GM12878 (cell line): ENCODE data around the gene LRR1. TPM values are rescaled to one million over a fixed set of nuclear protein-coding genes. Genes with fewer than 3 reads are reported as not detected.

Experiments
- ATAC-seq: fragments of 200-7000 bp; cut with Tn5 transposase; 3 replicates; pipeline ENCODE4 v1.9.1; 2020; ENCODE audit warnings: mild to moderate bottlenecking, moderate library complexity
- BruUV-seq: library from RNA; stranded (reverse); fragments of 400-500 nt; replicated peaks from 2 replicates; lab custom pipeline; 2021; lab: Mats Ljungman, UMichigan
- CTCF ChIA-PET: fragments of 300-600 bp; sonication (Branson Sonifier 250); formaldehyde crosslinking; extraction: SDS; loops from one replicate; lab custom pipeline; 2021; ENCODE audit warnings: inconsistent platforms; lab: Yijun Ruan, JAX
- POLR2A ChIA-PET: fragments of 350-600 bp; formaldehyde crosslinking; extraction: SDS; loops from one replicate; lab custom pipeline; 2021; ENCODE audit warnings: inconsistent platforms; lab: Charles Lee
- RAD21 ChIA-PET: fragments of 300-600 bp; sonication (Branson Sonifier 250); formaldehyde crosslinking; loops from one replicate; lab custom pipeline; 2023; ENCODE audit warnings: antibody characterized with exemption; ENCODE audit not compliant: unreplicated experiment; lab: Charles Lee
- SMC1A ChIA-PET: fragments of 300-600 bp; sonication (Branson Sonifier 250); formaldehyde crosslinking; loops from one replicate; lab custom pipeline; 2023; ENCODE audit not compliant: unreplicated experiment, uncharacterized antibody; lab: Charles Lee
- DNase-seq: peaks from one replicate; pipeline ENCODE4 v3.0.0-alpha.2; 2011; ENCODE audit warnings: low read depth, low spot score
- FAIRE-seq: peaks from 3 replicates; lab custom pipeline; 2011; peaks lifted over from hg19 to GRCh38; lab: Jason Lieb, UNC
- H2AFZ ChIP-seq: 2 replicates; pipeline ENCODE4 v1.6.0; 2011; ENCODE audit warnings: low read depth, low read length, control low read depth; ENCODE audit not compliant: control insufficient read depth
- H3K27ac ChIP-seq: 2 replicates; pipeline ENCODE4 v1.5.1; 2011; ENCODE audit warnings: control low read depth; ENCODE audit not compliant: control insufficient read depth, insufficient read depth
- H3K27me3 ChIP-seq, 2 experiments: replicated peaks in 1 of 2; 2 replicates each; pipeline versions ENCODE4 v1.6.0 to v1.6.1; 2011; ENCODE audit warnings: low read length in 1 of 2; ENCODE audit not compliant: control insufficient read depth in 2 of 2, insufficient read depth in 2 of 2
- H3K36me3 ChIP-seq, 2 experiments: 2 replicates each; pipeline ENCODE4 v1.5.1; 2011; ENCODE audit warnings: low read length in 1 of 2; ENCODE audit not compliant: control insufficient read depth in 2 of 2, insufficient read depth in 2 of 2
- H3K4me1 ChIP-seq: 2 replicates; pipeline ENCODE4 v1.6.1; 2011; ENCODE audit warnings: mild to moderate bottlenecking, low read length, moderate library complexity, mixed read lengths; ENCODE audit not compliant: control insufficient read depth, insufficient read depth
- H3K4me2 ChIP-seq: 2 replicates; pipeline ENCODE4 v1.6.0; 2011; ENCODE audit warnings: control low read depth; ENCODE audit not compliant: control insufficient read depth, insufficient read depth
- H3K4me3 ChIP-seq: fragments of 200-600 bp; sonication (generic); 2 replicates; pipeline ENCODE4 v1.5.1; 2016
- H3K79me2 ChIP-seq: 2 replicates; pipeline ENCODE4 v1.6.0; 2011; ENCODE audit warnings: low read length; ENCODE audit not compliant: control insufficient read depth, insufficient read depth
- H3K9ac ChIP-seq: 2 replicates; pipeline ENCODE4 v1.8.0; 2011; ENCODE audit warnings: low read length, control low read depth, mixed read lengths; ENCODE audit not compliant: control insufficient read depth, insufficient read depth
- H3K9me3 ChIP-seq: replicated peaks from 3 replicates; pipeline ENCODE4 v1.5.1; 2011; ENCODE audit warnings: mild to moderate bottlenecking, low read length; ENCODE audit not compliant: control insufficient read depth, insufficient read depth
- H4K20me1 ChIP-seq: 2 replicates; pipeline ENCODE4 v1.6.0; 2011; ENCODE audit not compliant: control insufficient read depth, insufficient read depth
- BACH1 ChIP-seq: fragments of 450-650 bp; IDR thresholded peaks from 2 replicates; pipeline ENCODE4 v1.6.1; 2017; ENCODE audit warnings: mild to moderate bottlenecking, borderline replicate concordance
- BCL3 ChIP-seq: IDR thresholded peaks from 2 replicates; pipeline ENCODE4 v1.6.1; 2011; ENCODE audit warnings: borderline replicate concordance, low read depth, mild to moderate bottlenecking, moderate library complexity, low read length; ENCODE audit not compliant: insufficient read depth, poor library complexity, severe bottlenecking
- BHLHE40 ChIP-seq, 2 experiments: fragments of 450-650 bp in 1 of 2; IDR thresholded peaks; 2 replicates each; pipeline ENCODE4 v1.6.1; 2011 to 2017; ENCODE audit warnings: low read depth in 2 of 2, borderline replicate concordance in 1 of 2, improper control_type of control experiment in 1 of 2, low read length in 1 of 2, mild to moderate bottlenecking in 1 of 2
- E2F8 ChIP-seq: fragments of 450-650 bp; IDR thresholded peaks from 2 replicates; pipeline ENCODE4 v1.6.1; 2018; ENCODE audit warnings: mild to moderate bottlenecking, low read depth, moderate library complexity; ENCODE audit not compliant: partially characterized antibody
- GATAD2B ChIP-seq: fragments of 450-650 bp; conservative IDR thresholded peaks from 2 replicates; pipeline ENCODE4 v1.6.1; 2017; ENCODE audit warnings: low read depth, mild to moderate bottlenecking, moderate library complexity
- HCFC1 ChIP-seq: fragments of 150-350 bp; IDR thresholded peaks from 2 replicates; pipeline ENCODE4 v1.6.1; 2014; ENCODE audit warnings: low read length
- IRF3 ChIP-seq: fragments of 450-650 bp; IDR thresholded peaks from 2 replicates; pipeline ENCODE4 v1.6.1; 2014; ENCODE audit warnings: mild to moderate bottlenecking
- MEF2A ChIP-seq: IDR thresholded peaks from 2 replicates; pipeline ENCODE4 v1.6.1; 2011; ENCODE audit warnings: low read depth, mild to moderate bottlenecking, low read length, moderate library complexity; ENCODE audit not compliant: insufficient read depth
- NFIC ChIP-seq: IDR thresholded peaks from 2 replicates; pipeline ENCODE4 v1.6.1; 2012; ENCODE audit warnings: low read depth, mild to moderate bottlenecking, inconsistent platforms, low read length, moderate library complexity
- RELA ChIP-seq: fragments of 450-650 bp; IDR thresholded peaks from 2 replicates; pipeline ENCODE4 v1.8.0; 2014; ENCODE audit warnings: borderline replicate concordance; ENCODE audit not compliant: partially characterized antibody
- RUNX3 ChIP-seq: IDR thresholded peaks from 2 replicates; pipeline ENCODE4 v1.6.1; 2012; ENCODE audit warnings: low read length, inconsistent platforms
- SIX5 ChIP-seq: IDR thresholded peaks from 2 replicates; pipeline ENCODE4 v1.6.1; 2011; ENCODE audit warnings: mild to moderate bottlenecking, low read depth, low read length, moderate library complexity; ENCODE audit not compliant: severe bottlenecking
- TCF3 ChIP-seq: IDR thresholded peaks from 2 replicates; pipeline ENCODE4 v1.6.1; 2012; ENCODE audit warnings: low read depth, mild to moderate bottlenecking, low read length, borderline replicate concordance; ENCODE audit not compliant: insufficient read depth
- TCF7 ChIP-seq: IDR thresholded peaks from 2 replicates; pipeline ENCODE4 v1.6.1; 2014; ENCODE audit warnings: antibody characterized with exemption, borderline replicate concordance
- ZNF274 ChIP-seq: IDR thresholded peaks from one replicate; pipeline ENCODE4 v1.8.0; 2011; ENCODE audit not compliant: insufficient read length, insufficient read depth
- WGBS: methylation state at CpG from one replicate; pipeline ENCODE4 v1.1.6; 2016; ENCODE audit warnings: low lambda C conversion rate; ENCODE audit not compliant: insufficient replicate concordance, insufficient coverage; ENCODE audit errors: missing lambda C conversion rate; 5-methylcytosine and 5-hydroxymethylcytosine counted together
- in situ Hi-C: fragments of 300-500 bp; cut with MboI; formaldehyde crosslinking; loops from 9 replicates; pipeline ENCODE4 v1.14.3; 2018; ENCODE audit warnings: mixed read lengths
- intact Hi-C: fragments of 100-400 bp; cut with micrococcal nuclease; formaldehyde crosslinking; loops from one replicate; pipeline ENCODE4 v1.14.2; 2022; ENCODE audit not compliant: unreplicated experiment
- polyA plus RNA-seq, 11 experiments: library from polyadenylated mRNA; depleted of rRNA in 4 of 11; unstranded in 6 of 11; stranded (reverse) in 5 of 11; fragments of >200 nt; fragmentation: Nextera tagmentation in 4 of 11; fragmentation: Illumina TruSeq in 1 of 11; extraction: Ambion mirVana in 4 of 11; extraction: Trizol in 1 of 11; gene quantifications; 1 replicate in 1 of 11; 2 replicates in 10 of 11; pipeline versions ENCODE4 v1.2.1 to v1.2.3, GENCODE V29; 2011 to 2016; ENCODE audit warnings: inconsistent platforms in 2 of 11, missing spikeins in 2 of 11, low read depth in 1 of 11
- total RNA-seq, 4 experiments: library from RNA; depleted of rRNA in 3 of 4; stranded (reverse); fragments of >200 nt in 3 of 4; fragmentation: Illumina TruSeq in 1 of 4; extraction: Trizol in 1 of 4; gene quantifications; 2 replicates each; pipeline versions ENCODE4 v1.2.1 to v1.2.3, GENCODE V29; 2013 to 2021

LRR1 gene
- total and polyA plus RNA-seq, 10 of the 15 experiments (the other 5 are each of a cell fraction or from before 2014, with no cell fraction given) = 36.9 to 110 (median 53.1) TPM

GRCh38 chr14:49636866-49637265 lies 38.1 kb downstream of the LRR1 start:
- POLR2A ChIA-PET = interaction anchor here (0.6 to 3.6 kb wide), 3 partner anchors 40 to 201 kb away, joined by 3 to 31 read pairs (median 4); partner anchors contain the start of gene KLHDC2

More at GRCh38 chr14:49636866-49637265, 38.1 kb downstream of the LRR1 start:
- 82% methylated on average over 1 of the region's 1 CpG for WGBS
- ATAC-seq (no peak), FAIRE-seq (no peak), DNase-seq (no peak)
- Histone ChIP-seq H3K27ac (no peak overlapping the region), H3K4me1 (peaks cover 13% of the 10 kb centered on the region), H3K36me3 (peaks cover 0 to 8% of the 10 kb centered on the region in 2 experiments; a peak in 2 of 4 replicates), H4K20me1 (no peaks in the 10 kb centered on the region), H3K4me2 (peak overlapping the region; percentile 82), H2AFZ (no peak overlapping the region), H3K9ac (peak overlapping the region; percentile 97; the same call in 1 of the 2 replicates), H3K27me3 (no peaks in the 10 kb centered on the region), H3K9me3 (no peaks in the 10 kb centered on the region), H3K4me3 (peak overlapping the region; percentile 1; the same call in 1 of the 2 replicates), H3K79me2 (peaks cover 64% of the 10 kb centered on the region)
- in situ Hi-C loops (loop anchor here (5.0 to 10.0 kb wide), 3 partner anchors 130 to 478 kb away; partner anchors contain the start of genes KLHDC2 and VCPKMT), intact Hi-C loops (no loop called here)
- RAD21 ChIA-PET = no interaction called here
- no TSS peak for BruUV-seq
- CTCF ChIA-PET = interaction anchor here (1.0 kb wide), 1 partner anchor 175 kb away, joined by 4 read pairs; no protein-coding TSS in a partner anchor
- SMC1A ChIA-PET = interaction anchor here (0.9 to 1.5 kb wide), 4 partner anchors 16 to 175 kb away, joined by 3 to 4 read pairs (median 4); partner anchors contain the start of genes MGAT2, POLE2 and RPL36AL
- TF ChIP-seq MEF2A (no peak), BHLHE40 (IDR thresholded peaks at IDR 0.05; ENCODE audit: borderline replicate concordance in 1 of 2, low read depth in 2 of 2, low read length in 1 of 2) (no peak), RELA (no peak), TCF3 (no peak), HCFC1 (no peak), NFIC (no peak), TCF7 (no peak), BACH1 (no peak), RUNX3 (no peak), E2F8 (no peak), IRF3 (no peak), GATAD2B (no peak), SIX5 (no peak), ZNF274 (no peak), BCL3 (no peak)
